ENCODE results near the gene PYGB.

- TF ChIP-seq YY1 (IDR thresholded peaks at IDR 0.05; ENCODE audit: insufficient read depth, insufficient read length), result no peak
- no peak for TF ChIP-seq SUZ12 (IDR thresholded peaks at IDR 0.05; ENCODE audit: extremely low read depth, insufficient read depth, insufficient read length)
- TF ChIP-seq ZNF274 (IDR thresholded peaks at IDR 0.05; ENCODE audit: low read depth, low read length), result no peak
Measured at GRCh38 chr20:25221592-25222460, 26.1 kb upstream of the PYGB start.

Measured in NT2/D1 (cell line).